ENCODE data around the gene TNC. TPM values are rescaled to one million over a fixed set of nuclear protein-coding genes. Genes with fewer than 3 reads are reported as not detected.

Gene TNC
- polyA plus RNA-seq, 1 of the 3 experiments (the other 2 are of a cell fraction): 805 TPM

- peak; percentile 37; the same call in 1 of the 2 replicates for TF ChIP-seq REST (IDR thresholded peaks at IDR 0.05; ENCODE audit: low read depth, low read length)
- TF ChIP-seq YY1 (IDR thresholded peaks at IDR 0.05; ENCODE audit: low read depth): no peak
- TF ChIP-seq NRF1 (IDR thresholded peaks at IDR 0.05; ENCODE audit: low read depth, low read length): no peak
- TF ChIP-seq JUND (IDR thresholded peaks at IDR 0.05): peak; percentile 84
- peak; percentile 97 for TF ChIP-seq NFIC (IDR thresholded peaks at IDR 0.05; ENCODE audit: borderline replicate concordance)
- TF ChIP-seq SMC3 (IDR thresholded peaks at IDR 0.05; ENCODE audit: low read depth, low read length): no peak
- peak; percentile 39; the same call in 1 of the 2 replicates for TF ChIP-seq POLR2AphosphoS5 (IDR thresholded peaks at IDR 0.05; ENCODE audit: low read depth, low read length)
- peak; percentile 87 for TF ChIP-seq FOSL2 (IDR thresholded peaks at IDR 0.05; ENCODE audit: borderline replicate concordance, low read depth)
- peak; percentile 85 for TF ChIP-seq FOXM1 (IDR thresholded peaks at IDR 0.05; ENCODE audit: low read depth)
- no peak for TF ChIP-seq USF2 (IDR thresholded peaks at IDR 0.05; ENCODE audit: borderline replicate concordance, low read depth, low read length)
- TF ChIP-seq RCOR1 (IDR thresholded peaks at IDR 0.05; ENCODE audit: low read length): no peak
- no peak for TF ChIP-seq MXI1 (IDR thresholded peaks at IDR 0.05; ENCODE audit: low read depth, low read length)
- TF ChIP-seq MAX (IDR thresholded peaks at IDR 0.05; ENCODE audit: low read depth): no peak; the same call in 1 of the 2 replicates
- TF ChIP-seq TEAD4 (IDR thresholded peaks at IDR 0.05; ENCODE audit: borderline replicate concordance, insufficient read depth): peak; percentile 64; the same call in 1 of the 2 replicates
- TF ChIP-seq TAF1 (IDR thresholded peaks at IDR 0.05; ENCODE audit: borderline replicate concordance, low read depth, low read length): no peak
- TF ChIP-seq MEF2A (IDR thresholded peaks at IDR 0.05; ENCODE audit: borderline replicate concordance, low read depth): 0 out of 2 replicates have a peak, but pooled peaks have one; percentile 17
- TF ChIP-seq CHD2 (IDR thresholded peaks at IDR 0.05; ENCODE audit: low read length, partially characterized antibody): no peak
- TF ChIP-seq PBX3 (IDR thresholded peaks at IDR 0.05): peak; percentile 67
- TF ChIP-seq RAD21 (IDR thresholded peaks at IDR 0.05; ENCODE audit: low read length): no peak
- peak in 1 of 2 experiments; percentile 71; a peak in 3 of 4 replicates for TF ChIP-seq EP300 (IDR thresholded peaks at IDR 0.05; ENCODE audit: borderline replicate concordance in 1 of 2, low read depth in 1 of 2, low read length in 1 of 2)
- peak; percentile 89 for TF ChIP-seq TCF12 (IDR thresholded peaks at IDR 0.05)
- TF ChIP-seq USF1 (IDR thresholded peaks at IDR 0.05; ENCODE audit: borderline replicate concordance, low read depth): 0 out of 2 replicates have a peak, but pooled peaks have one; percentile 34
- TF ChIP-seq CTCF (IDR thresholded peaks at IDR 0.05): no peak
- TF ChIP-seq ELF1 (IDR thresholded peaks at IDR 0.05): no peak; the same call in 1 of the 2 replicates
Observed at GRCh38 chr9:115164511-115164974, 46.6 kb upstream of the TNC start (continued).

Data from SK-N-SH (cell line).